Left lung (tissue), 10 donors: Measurements from ENCODE around the gene DCTD. TPM values are rescaled to one million over a fixed set of nuclear protein-coding genes. Genes with fewer than 3 reads are reported as not detected.

Experiments used
- ATAC-seq: fragments of 200-7000 bp; cut with Tn5 transposase; one replicate; pipeline ENCODE4 v1.9.1; 2020; ENCODE audit warnings: moderate library complexity
- DNase-seq, 4 donors: peaks; one replicate each; pipeline ENCODE4 v3.0.0-alpha.2; 2013 to 2020
- H3K27ac ChIP-seq, 2 donors: fragments of 200-600 bp; sonication (generic) in 1 of 2; one replicate each; pipeline versions ENCODE4 v1.5.0 to v1.8.0; 2020 to 2021
- H3K27me3 ChIP-seq, 2 donors: fragments of 200-600 bp; sonication (generic) in 1 of 2; one replicate each; pipeline versions ENCODE4 v1.5.0 to v1.8.0; 2020 to 2021
- H3K36me3 ChIP-seq, 2 donors: fragments of 200-600 bp; sonication (generic) in 1 of 2; one replicate each; pipeline versions ENCODE4 v1.5.0 to v1.8.0; 2020 to 2021
- H3K4me1 ChIP-seq, 2 donors: fragments of 200-600 bp; one replicate each; pipeline ENCODE4 v1.8.0; 2021
- H3K4me3 ChIP-seq, 2 donors: fragments of 200-600 bp; sonication (generic) in 1 of 2; one replicate each; pipeline versions ENCODE4 v1.5.0 to v1.8.0; 2020 to 2021; ENCODE audit warnings: mild to moderate bottlenecking in 1 of 2
- H3K9me3 ChIP-seq, 2 donors: fragments of 200-600 bp; sonication (generic) in 1 of 2; one replicate each; pipeline versions ENCODE4 v1.5.0 to v1.8.0; 2020 to 2021
- intact Hi-C, 2 donors: fragments of 100-400 bp; cut with DNase I; formaldehyde crosslinking; loops; one replicate each; pipeline versions ENCODE4 v1.11.2 to v1.14.2; 2022
- polyA plus RNA-seq, 6 donors: library from polyadenylated mRNA; unstranded; fragments of 120-200 nt; gene quantifications; one replicate each; pipeline ENCODE4 v1.2.1, GENCODE V29; 2013; ENCODE audit not compliant: insufficient read length in 6 of 6
- total RNA-seq, 2 donors: library from RNA; stranded (reverse); fragmentation: NEBNext Ultra II Directional; extraction: Animal tissue kit (Norgen Biotek cat#: 25700); gene quantifications; one replicate each; pipeline ENCODE4 v1.2.1, GENCODE V29; 2021
- TF ChIP-seq, protein P1 (sequence below), 2 donors: fragments of 200-600 bp; sonication (generic) in 1 of 2; IDR thresholded peaks; one replicate each; pipeline versions ENCODE4 v1.5.0 to v1.8.0; 2021; ENCODE audit warnings: antibody characterized with exemption in 2 of 2
- donor health status: DM: no; HTN: yes; CAD: no.
- donor health status: DM: no; HTN: no; CAD: no.

Gene DCTD
- total and polyA plus RNA-seq, 8 donors = 83.4 to 116 (median 105) TPM

DNA sequence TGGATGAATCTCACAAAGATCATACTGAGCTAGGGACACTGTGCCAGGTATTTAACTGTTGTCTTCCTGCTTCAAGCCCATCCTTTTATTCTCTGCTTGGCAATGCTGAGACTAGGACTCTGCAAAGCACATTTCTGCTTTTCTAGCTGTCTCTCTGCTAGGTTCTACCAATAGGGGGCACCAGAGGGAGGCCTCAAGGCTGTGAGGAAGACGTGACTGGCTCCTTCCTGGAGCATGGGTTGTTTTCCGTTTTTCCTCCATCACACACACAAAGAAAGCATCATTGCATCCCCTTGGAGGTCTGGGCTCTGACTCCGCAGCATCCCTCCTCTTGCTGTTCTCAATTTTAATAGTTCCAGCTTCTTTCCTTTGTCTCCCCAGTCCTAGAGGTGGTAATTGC lies 10.9 kb upstream of the DCTD start:
- Histone ChIP-seq H3K9me3 (no peaks in the 10 kb centered on the region), H3K27me3 (no peaks in the 10 kb centered on the region), H3K36me3 (no peaks in the 10 kb centered on the region), H3K27ac (no peak overlapping the region), H3K4me1 (no peaks in the 10 kb centered on the region), H3K4me3 (no peak overlapping the region)
- TF ChIP-seq, protein P1, sequence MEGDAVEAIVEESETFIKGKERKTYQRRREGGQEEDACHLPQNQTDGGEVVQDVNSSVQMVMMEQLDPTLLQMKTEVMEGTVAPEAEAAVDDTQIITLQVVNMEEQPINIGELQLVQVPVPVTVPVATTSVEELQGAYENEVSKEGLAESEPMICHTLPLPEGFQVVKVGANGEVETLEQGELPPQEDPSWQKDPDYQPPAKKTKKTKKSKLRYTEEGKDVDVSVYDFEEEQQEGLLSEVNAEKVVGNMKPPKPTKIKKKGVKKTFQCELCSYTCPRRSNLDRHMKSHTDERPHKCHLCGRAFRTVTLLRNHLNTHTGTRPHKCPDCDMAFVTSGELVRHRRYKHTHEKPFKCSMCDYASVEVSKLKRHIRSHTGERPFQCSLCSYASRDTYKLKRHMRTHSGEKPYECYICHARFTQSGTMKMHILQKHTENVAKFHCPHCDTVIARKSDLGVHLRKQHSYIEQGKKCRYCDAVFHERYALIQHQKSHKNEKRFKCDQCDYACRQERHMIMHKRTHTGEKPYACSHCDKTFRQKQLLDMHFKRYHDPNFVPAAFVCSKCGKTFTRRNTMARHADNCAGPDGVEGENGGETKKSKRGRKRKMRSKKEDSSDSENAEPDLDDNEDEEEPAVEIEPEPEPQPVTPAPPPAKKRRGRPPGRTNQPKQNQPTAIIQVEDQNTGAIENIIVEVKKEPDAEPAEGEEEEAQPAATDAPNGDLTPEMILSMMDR (IDR thresholded peaks at IDR 0.05) = no peak
- intact Hi-C loops = no loop called here
- no peak for ATAC-seq
- DNase-seq = no peak

DNA sequence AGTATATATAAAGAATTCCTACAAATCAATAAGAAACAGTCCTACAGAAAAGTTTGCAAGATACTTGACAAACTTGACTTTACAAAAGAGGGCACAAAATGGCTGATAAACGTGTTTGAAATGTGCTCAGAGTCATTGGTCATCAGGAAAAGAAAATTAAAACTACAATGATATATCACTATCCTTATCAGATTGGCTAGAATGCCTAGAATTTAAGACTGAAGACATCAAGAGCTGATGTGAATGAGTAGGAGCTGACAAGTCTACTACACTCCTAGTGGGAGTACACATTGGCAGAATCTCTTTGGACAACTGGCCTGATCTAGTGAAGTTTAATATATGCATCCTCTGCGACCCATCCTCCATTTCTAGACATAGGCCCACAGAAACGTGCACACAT lies 10.3 kb upstream of the DCTD start:
- intact Hi-C loops = no loop called here
- Histone ChIP-seq H3K9me3 (no peaks in the 10 kb centered on the region), H3K36me3 (no peaks in the 10 kb centered on the region), H3K4me1 (no peaks in the 10 kb centered on the region), H3K4me3 (no peak overlapping the region), H3K27ac (no peak overlapping the region), H3K27me3 (no peaks in the 10 kb centered on the region)
- ATAC-seq (no peak), DNase-seq (no peak)
- TF ChIP-seq, protein P1 (IDR thresholded peaks at IDR 0.05) = no peak

DNA sequence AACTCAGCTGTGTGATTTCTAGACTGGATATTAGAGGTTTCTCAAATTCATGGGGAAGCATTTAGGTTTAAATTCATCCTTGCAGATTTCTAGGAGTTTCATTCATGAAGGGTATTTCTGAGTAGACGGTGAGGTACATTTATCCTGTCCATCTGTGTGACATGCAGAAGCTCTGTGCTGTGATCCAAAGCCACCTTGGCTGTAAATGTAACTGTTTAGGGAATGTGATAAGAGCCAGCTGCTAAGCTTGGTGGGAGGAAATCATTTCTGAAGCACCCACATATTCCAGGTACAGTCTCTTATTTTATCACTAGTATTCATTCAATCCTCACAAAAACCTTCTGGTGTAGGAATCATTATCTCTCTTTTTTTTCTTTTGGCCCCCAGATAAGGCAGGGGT lies 8.7 kb upstream of the DCTD start:
- DNase-seq (no peak), ATAC-seq (no peak)
- Histone ChIP-seq H3K9me3 (no peaks in the 10 kb centered on the region), H3K4me3 (no peak overlapping the region), H3K27me3 (no peaks in the 10 kb centered on the region), H3K36me3 (no peaks in the 10 kb centered on the region), H3K4me1 (no peaks in the 10 kb centered on the region), H3K27ac (no peak overlapping the region)
- TF ChIP-seq, protein P1 (IDR thresholded peaks at IDR 0.05) = no peak
- intact Hi-C loops = no loop called here

DNA sequence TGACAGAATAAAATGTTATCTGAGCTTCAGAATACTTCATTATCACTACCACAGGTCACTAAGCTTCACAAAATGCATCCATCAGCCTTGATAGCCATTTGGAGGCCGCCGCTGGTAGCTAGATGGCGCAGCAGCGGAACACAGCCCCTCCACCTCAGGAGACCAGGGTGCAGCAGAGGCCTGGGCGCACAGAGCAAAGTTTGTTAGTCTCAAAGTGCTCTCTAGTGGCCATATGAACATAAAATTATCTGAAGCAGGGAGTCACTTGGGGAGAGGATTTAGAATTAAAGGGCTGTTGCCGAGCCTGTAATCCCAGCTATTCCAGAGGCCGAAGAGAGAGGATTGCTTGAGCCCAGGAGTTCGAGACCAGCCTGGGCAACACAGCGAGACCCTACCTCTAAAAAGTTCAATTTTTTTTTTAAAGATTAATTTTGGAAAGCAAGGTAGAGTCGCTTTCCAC lies 8.1 kb upstream of the DCTD start:
- Histone ChIP-seq H3K4me3 (no peak overlapping the region), H3K9me3 (no peaks in the 10 kb centered on the region), H3K36me3 (no peaks in the 10 kb centered on the region), H3K4me1 (no peaks in the 10 kb centered on the region), H3K27me3 (no peaks in the 10 kb centered on the region), H3K27ac (no peak overlapping the region)
- peak in 3 of 4 donors; percentile 51 to 83 (median 72) for DNase-seq
- peak; percentile 94 for ATAC-seq
- TF ChIP-seq, protein P1 (IDR thresholded peaks at IDR 0.05) = peak; percentile 21 to 35
- intact Hi-C loops = no loop called here

DNA sequence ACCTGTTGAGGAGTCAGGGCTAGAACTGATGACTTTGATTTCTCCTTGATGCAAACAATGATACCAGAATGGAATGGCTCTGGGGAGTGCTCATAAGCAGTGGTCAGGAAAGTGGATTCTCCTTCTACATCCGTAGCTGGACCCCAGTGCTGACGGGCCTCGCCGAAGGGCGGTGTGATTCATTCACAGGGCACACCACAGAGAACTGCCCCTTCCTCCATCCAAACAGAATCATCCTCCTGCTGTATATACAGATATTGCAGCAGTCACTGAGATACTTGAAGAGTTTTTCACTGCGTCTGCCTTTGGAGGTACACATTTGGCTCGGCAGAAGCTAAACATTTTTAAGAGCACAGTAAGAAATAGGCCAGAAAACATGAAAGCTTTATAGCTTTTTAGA lies 7.3 kb upstream of the DCTD start:
- intact Hi-C loops = no loop called here
- H3K4me3 ChIP-seq = no peak overlapping the region
- no peak overlapping the region for H3K27ac ChIP-seq
- H3K27me3 ChIP-seq = no peaks in the 10 kb centered on the region
- ATAC-seq = no peak
- TF ChIP-seq, protein P1 (IDR thresholded peaks at IDR 0.05) = no peak
- no peak for DNase-seq
- H3K9me3 ChIP-seq = no peaks in the 10 kb centered on the region
- no peaks in the 10 kb centered on the region for H3K4me1 ChIP-seq
- H3K36me3 ChIP-seq = no peaks in the 10 kb centered on the region
